ENCODE measurements around the gene KDF1.
A peak's percentile ranks its signal among the peaks of the same experiment; 100 is the strongest.
"Not testable (repeated sequence)": the region's sequence is repeated elsewhere in the genome, so short reads cannot be mapped to it uniquely, and the experiment has no call there.

Gene KDF1

GRCh38 chr1:26951216-26951615 is 9.1 kb downstream of the KDF1 start:
- DNase-seq = no peak

GRCh38 chr1:26950602-26951001 is 9.7 kb downstream of the KDF1 start:
- peak; percentile 70 for DNase-seq

- no peak for DNase-seq
Measured at GRCh38 chr1:26949926-26950319, 10.3 kb downstream of the KDF1 start.

GRCh38 chr1:26949266-26949925 is 10.9 kb downstream of the KDF1 start:
- DNase-seq = no peak

GRCh38 chr1:26948725-26949057 is 11.6 kb downstream of the KDF1 start:
- DNase-seq = not testable (repeated sequence)

GRCh38 chr1:26946270-26946669 is 14.0 kb downstream of the KDF1 start:
- no peak for DNase-seq

- DNase-seq = no peak
Measured at GRCh38 chr1:26945728-26946127, 14.5 kb downstream of the KDF1 start.

GRCh38 chr1:26945138-26945537 is 15.1 kb downstream of the KDF1 start:
- DNase-seq = no peak

- no peak for DNase-seq
Measured at GRCh38 chr1:26942656-26943055, 17.6 kb downstream of the KDF1 start.

- DNase-seq = no peak
Measured at GRCh38 chr1:26941311-26941710, 19.0 kb downstream of the KDF1 start.

GRCh38 chr1:26938659-26939025 is 21.6 kb downstream of the KDF1 start:
- DNase-seq = no peak

GRCh38 chr1:26938004-26938658 is 22.1 kb downstream of the KDF1 start:
- DNase-seq = no peak

GRCh38 chr1:26936823-26937222 is 23.4 kb downstream of the KDF1 start:
- DNase-seq = no peak

GRCh38 chr1:26932531-26932930 is 27.7 kb downstream of the KDF1 start:
- peak; percentile 40 for DNase-seq

- no peak for DNase-seq
Measured at GRCh38 chr1:26923711-26924110, 36.6 kb downstream of the KDF1 start.

- DNase-seq = no peak
Measured at GRCh38 chr1:26922901-26923300, 37.4 kb downstream of the KDF1 start.

GRCh38 chr1:26922431-26922729 is 37.9 kb downstream of the KDF1 start:
- no peak for DNase-seq

- peak; percentile 99 for DNase-seq
Measured at GRCh38 chr1:26921540-26922430, 38.5 kb downstream of the KDF1 start, which contains the start of gene NUDC. NUDC (plus strand) TSS chr1:26921743; CDS start chr1:26921849, 106 bp downstream.

- DNase-seq = no peak
Measured at GRCh38 chr1:26921126-26921539, 39.1 kb downstream of the KDF1 start.

- DNase-seq = peak; percentile 12
Measured at GRCh38 chr1:26915204-26915842, 44.9 kb downstream of the KDF1 start.

GRCh38 chr1:26913754-26914619 is 46.3 kb downstream of the KDF1 start, which contains the start of gene NR0B2:
NR0B2 (minus strand) TSS chr1:26913975; CDS start chr1:26913940, 35 bp downstream.
- peak; percentile 54 for DNase-seq

- DNase-seq = no peak
Measured at GRCh38 chr1:26913389-26913753, 46.9 kb downstream of the KDF1 start.

GRCh38 chr1:26912147-26912490 is 48.1 kb downstream of the KDF1 start:
- no peak for DNase-seq

Measured in RPMI8226 (cell line).